LNCAP (cell line): ENCODE data around the gene ELK4.

Experiments
- CTCF ChIP-seq: fragments of 450-650 bp; IDR thresholded peaks from 2 replicates; pipeline ENCODE4 v1.5.1; 2017; ENCODE audit warnings: mild to moderate bottlenecking

ELK4 gene

DNA sequence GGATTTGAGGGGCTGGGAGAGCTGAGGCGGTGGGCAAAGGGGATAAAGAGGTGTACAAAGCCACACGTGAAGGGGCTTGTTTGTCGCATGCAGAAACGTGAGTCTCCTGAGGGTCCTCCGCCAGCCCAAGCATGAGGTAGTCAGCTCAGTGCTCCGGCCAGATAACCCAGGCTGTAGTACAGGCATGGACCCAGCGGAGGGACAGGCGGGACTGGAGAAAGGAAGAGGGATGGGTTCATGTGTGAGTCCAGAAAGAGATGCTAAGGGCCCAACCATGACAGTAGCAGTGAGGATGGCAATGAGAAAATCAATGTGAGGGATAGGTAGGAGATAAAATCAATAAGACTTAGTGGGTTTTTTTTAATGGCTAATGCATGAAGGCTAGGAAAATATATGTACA is 13.7 kb upstream of the ELK4 start:
- TF ChIP-seq CTCF: no peak

GRCh38 chr1:205642679-205643307 is 11.0 kb upstream of the ELK4 start:
- no peak for TF ChIP-seq CTCF

GRCh38 chr1:205639567-205639966 is 7.8 kb upstream of the ELK4 start:
- no peak for TF ChIP-seq CTCF

- no peak for TF ChIP-seq CTCF
These were observed 6.2 kb upstream of the ELK4 start for GRCh38 chr1:205637854-205638468.

- TF ChIP-seq CTCF: no peak
These were observed 4.9 kb upstream of the ELK4 start for GRCh38 chr1:205636732-205637131.

DNA sequence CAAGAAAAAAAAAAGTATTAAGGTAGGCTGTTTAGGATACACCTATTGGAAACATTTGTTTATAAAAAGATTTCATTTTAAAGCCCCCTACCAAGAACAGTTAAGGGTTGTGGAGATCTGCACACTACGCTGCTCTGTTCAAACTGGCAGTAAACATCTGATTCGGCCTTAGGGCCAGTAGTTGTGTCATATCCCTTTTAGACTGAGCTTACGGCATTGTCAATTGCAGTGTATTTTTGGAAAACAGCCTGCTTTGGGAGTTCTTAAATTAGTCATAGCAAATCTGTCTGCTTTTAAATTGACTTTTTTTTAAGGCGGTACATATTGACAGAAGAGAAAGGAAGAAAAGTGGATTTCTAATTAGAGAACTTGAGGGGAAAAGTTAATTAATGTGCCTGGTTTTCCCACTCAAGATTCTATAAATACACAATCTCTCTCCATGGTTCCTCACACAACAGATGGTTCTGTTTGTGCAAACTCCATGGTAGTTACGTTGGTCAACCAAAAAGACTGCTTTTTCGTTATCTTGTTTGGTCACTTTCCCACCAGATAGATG is 1.7 kb upstream of the ELK4 start:
- no peak for TF ChIP-seq CTCF

DNA sequence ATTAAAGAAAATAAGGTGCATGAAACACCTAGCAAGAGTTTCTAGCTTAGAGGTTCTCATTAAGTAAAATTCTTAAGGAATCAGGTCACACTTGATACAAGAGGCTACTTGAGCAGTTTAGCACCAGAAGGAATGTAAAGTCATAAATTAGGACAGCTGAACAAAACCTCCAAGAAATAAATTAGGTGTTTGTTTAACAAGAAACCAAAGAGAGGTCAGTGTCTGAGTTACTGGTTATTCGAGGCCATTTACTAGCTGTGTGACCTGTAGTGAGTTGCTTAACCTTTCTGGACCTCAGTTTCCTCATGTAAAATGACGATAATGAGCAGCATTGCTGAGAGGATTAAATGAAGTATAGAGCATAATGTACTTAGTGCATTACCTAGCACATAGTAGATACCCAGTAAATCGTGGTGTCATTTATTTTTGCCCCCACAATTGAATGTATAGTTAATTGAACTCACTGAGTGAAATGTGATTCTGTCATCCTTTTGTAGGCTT is 908 bp upstream of the ELK4 start:
- TF ChIP-seq CTCF: no peak
